Measurements from ENCODE around the gene CFAP65.

Gene CFAP65

GRCh38 chr2:219010162-219010756, 31.1 kb downstream of the CFAP65 start:
- no peak for TF ChIP-seq CTCF (IDR thresholded peaks at IDR 0.05; ENCODE audit: low read depth, low read length)

GRCh38 chr2:219009294-219009693, 32.0 kb downstream of the CFAP65 start:
- no peak for TF ChIP-seq CTCF (IDR thresholded peaks at IDR 0.05; ENCODE audit: low read depth, low read length)
- no peak overlapping the region for H3K4me3 ChIP-seq (ENCODE audit: low read depth, low read length)

More at GRCh38 chr2:219010162-219010756, 31.1 kb downstream of the CFAP65 start:
- no peak overlapping the region for H3K4me3 ChIP-seq (ENCODE audit: low read depth, low read length)

GRCh38 chr2:219003979-219004378, 37.3 kb downstream of the CFAP65 start:
- TF ChIP-seq CTCF (IDR thresholded peaks at IDR 0.05; ENCODE audit: low read depth, low read length) = no peak

GRCh38 chr2:219003267-219003634, 38.1 kb downstream of the CFAP65 start:
- no peak overlapping the region for H3K4me3 ChIP-seq (ENCODE audit: low read depth, low read length)
- peak; percentile 0; the same call in 1 of the 2 replicates for TF ChIP-seq CTCF (IDR thresholded peaks at IDR 0.05; ENCODE audit: low read depth, low read length)

More at GRCh38 chr2:219003979-219004378, 37.3 kb downstream of the CFAP65 start:
- no peak overlapping the region for H3K4me3 ChIP-seq (ENCODE audit: low read depth, low read length)

- H3K4me3 ChIP-seq (ENCODE audit: low read depth, low read length) = no peak overlapping the region
- TF ChIP-seq CTCF (IDR thresholded peaks at IDR 0.05; ENCODE audit: low read depth, low read length) = 0 out of 2 replicates have a peak, but pooled peaks have one; percentile 10
Observed at GRCh38 chr2:219002395-219003266, 38.7 kb downstream of the CFAP65 start.

GRCh38 chr2:219001577-219002394, 39.5 kb downstream of the CFAP65 start:
- TF ChIP-seq CTCF (IDR thresholded peaks at IDR 0.05; ENCODE audit: low read depth, low read length) = no peak
- no peak overlapping the region for H3K4me3 ChIP-seq (ENCODE audit: low read depth, low read length)

All from WI38 (cell line).